MM.1S (cell line): ENCODE results near the gene COBL.

ENCODE experiments used
- DNase-seq: peaks from one replicate; pipeline ENCODE4 v3.0.0-alpha.2; 2015
- H2AFZ ChIP-seq: fragments of 300-600 bp; sonication (generic); 2 replicates; pipeline ENCODE4 v1.6.0; 2016; ENCODE audit warnings: antibody characterized with exemption, low read length
- H3F3A ChIP-seq: fragments of 300-600 bp; sonication (generic); 2 replicates; pipeline ENCODE4 v1.6.1; 2016; ENCODE audit warnings: mild to moderate bottlenecking, antibody characterized with exemption, low read length, moderate library complexity, mixed read lengths; ENCODE audit not compliant: insufficient read depth
- H3K27ac ChIP-seq: fragments of 300-600 bp; sonication (generic); 2 replicates; pipeline ENCODE4 v1.5.1; 2016; ENCODE audit warnings: mild to moderate bottlenecking, low read length
- H3K27me3 ChIP-seq: fragments of 300-600 bp; sonication (generic); replicated peaks from 2 replicates; pipeline ENCODE4 v1.6.0; 2016; ENCODE audit warnings: low read length; ENCODE audit not compliant: insufficient read depth
- H3K36me3 ChIP-seq: fragments of 300-600 bp; sonication (generic); replicated peaks from 2 replicates; pipeline ENCODE4 v1.6.1; 2016; ENCODE audit warnings: mild to moderate bottlenecking, low read length, mixed read lengths; ENCODE audit not compliant: insufficient read depth
- H3K4me1 ChIP-seq: fragments of 300-600 bp; sonication (generic); 2 replicates; pipeline ENCODE4 v1.6.1; 2016; ENCODE audit warnings: low read length, mixed read lengths
- H3K4me2 ChIP-seq: fragments of 300-600 bp; sonication (generic); 2 replicates; pipeline ENCODE4 v1.6.0; 2016; ENCODE audit warnings: low read depth, low read length
- H3K4me3 ChIP-seq: fragments of 300-600 bp; sonication (generic); 2 replicates; pipeline ENCODE4 v1.5.1; 2016; ENCODE audit warnings: low read length, mixed read lengths
- H3K79me2 ChIP-seq: fragments of 300-600 bp; sonication (generic); 2 replicates; pipeline ENCODE4 v1.6.1; 2016; ENCODE audit warnings: mixed run types, low read length, mixed read lengths
- H3K9ac ChIP-seq: fragments of 300-600 bp; sonication (generic); 2 replicates; pipeline ENCODE4 v1.6.1; 2016; ENCODE audit warnings: low read length, mixed read lengths
- H3K9me2 ChIP-seq: fragments of 300-600 bp; sonication (generic); replicated peaks from 2 replicates; pipeline ENCODE4 v1.6.1; 2016; ENCODE audit warnings: mild to moderate bottlenecking, low read length, mixed read lengths; ENCODE audit not compliant: insufficient read depth
- H3K9me3 ChIP-seq: fragments of 300-600 bp; sonication (generic); replicated peaks from 2 replicates; pipeline ENCODE4 v1.6.1; 2016; ENCODE audit warnings: mild to moderate bottlenecking, low read length, mixed read lengths; ENCODE audit not compliant: insufficient read depth
- H4K20me1 ChIP-seq: fragments of 300-600 bp; sonication (generic); 2 replicates; pipeline ENCODE4 v1.6.1; 2016; ENCODE audit warnings: mild to moderate bottlenecking, low read length, moderate library complexity, mixed read lengths; ENCODE audit not compliant: insufficient read depth
- CTCF ChIP-seq: fragments of 300-600 bp; sonication (generic); IDR thresholded peaks from 2 replicates; pipeline ENCODE4 v1.5.1; 2016; ENCODE audit warnings: antibody characterized with exemption, low read length, mixed read lengths
- EZH2 ChIP-seq: fragments of 300-600 bp; sonication (generic); optimal IDR thresholded peaks from 2 replicates; pipeline ENCODE3; 2017; ENCODE audit warnings: low read depth, mild to moderate bottlenecking, antibody characterized with exemption, low read length, mixed read lengths
- EZH2phosphoT487 ChIP-seq: fragments of 300-600 bp; sonication (generic); IDR thresholded peaks from 2 replicates; pipeline ENCODE4 v1.6.1; 2018; ENCODE audit warnings: antibody characterized with exemption, low read length

Gene COBL

DNA sequence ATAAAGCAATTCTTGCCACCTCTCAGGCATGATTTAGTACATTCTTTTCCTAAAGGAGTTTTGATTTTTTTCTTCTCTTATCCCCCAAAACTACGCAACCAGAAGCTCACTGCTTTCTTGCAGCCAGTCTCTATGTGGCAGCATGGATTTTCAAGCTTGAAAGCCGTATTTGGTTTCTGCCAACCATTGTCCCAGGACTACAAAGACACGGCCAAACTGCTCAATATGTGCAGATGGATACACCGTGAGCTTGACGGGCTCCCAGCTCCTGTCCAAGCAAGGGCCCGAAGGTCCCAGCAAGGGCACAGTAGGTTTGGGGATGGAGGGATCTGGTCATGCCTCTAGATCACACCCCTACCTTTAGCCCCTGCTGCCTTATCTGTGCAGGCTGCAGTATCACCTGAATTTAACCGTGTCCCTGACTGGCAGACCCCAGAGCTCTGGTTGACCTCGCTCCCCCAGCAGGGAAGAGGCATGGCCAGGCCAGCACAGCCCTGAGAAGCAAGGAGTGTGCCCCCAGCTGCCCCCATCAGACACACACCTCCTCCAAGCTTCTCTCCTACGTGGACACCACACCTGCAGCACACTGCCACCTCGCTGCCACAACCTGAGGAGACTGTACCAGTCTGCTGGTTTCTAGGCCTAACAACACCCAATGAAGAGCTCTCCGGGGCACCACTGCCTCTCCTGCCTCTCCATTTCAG lies 86.8 kb downstream of the COBL start:
- Histone ChIP-seq H3K4me2 (no peak overlapping the region), H2AFZ (no peak overlapping the region), H4K20me1 (no peaks in the 10 kb centered on the region), H3K27me3 (no peaks in the 10 kb centered on the region), H3K36me3 (no peaks in the 10 kb centered on the region), H3K27ac (no peak overlapping the region), H3F3A (no peaks in the 10 kb centered on the region), H3K9me2 (no peaks in the 10 kb centered on the region), H3K9ac (no peak overlapping the region), H3K9me3 (no peaks in the 10 kb centered on the region), H3K4me1 (no peaks in the 10 kb centered on the region), H3K79me2 (no peaks in the 10 kb centered on the region), H3K4me3 (no peak overlapping the region)
- no peak for DNase-seq
- TF ChIP-seq EZH2 (no peak), CTCF (no peak), EZH2phosphoT487 (no peak)

GRCh38 chr7:51229106-51229537 lies 87.5 kb downstream of the COBL start:
- H3K9me2 ChIP-seq = no peaks in the 10 kb centered on the region
- H3K9ac ChIP-seq = no peak overlapping the region
- H3K36me3 ChIP-seq = no peaks in the 10 kb centered on the region
- DNase-seq = no peak
- H3K9me3 ChIP-seq = no peaks in the 10 kb centered on the region
- H3K27ac ChIP-seq = no peak overlapping the region
- no peak overlapping the region for H3K4me2 ChIP-seq
- H4K20me1 ChIP-seq = no peaks in the 10 kb centered on the region
- TF ChIP-seq CTCF = no peak
- no peak for TF ChIP-seq EZH2phosphoT487
- TF ChIP-seq EZH2 = no peak
- H2AFZ ChIP-seq = no peak overlapping the region
- no peaks in the 10 kb centered on the region for H3K27me3 ChIP-seq
- H3F3A ChIP-seq = no peaks in the 10 kb centered on the region
- no peaks in the 10 kb centered on the region for H3K79me2 ChIP-seq
- H3K4me1 ChIP-seq = no peaks in the 10 kb centered on the region
- no peak overlapping the region for H3K4me3 ChIP-seq

DNA sequence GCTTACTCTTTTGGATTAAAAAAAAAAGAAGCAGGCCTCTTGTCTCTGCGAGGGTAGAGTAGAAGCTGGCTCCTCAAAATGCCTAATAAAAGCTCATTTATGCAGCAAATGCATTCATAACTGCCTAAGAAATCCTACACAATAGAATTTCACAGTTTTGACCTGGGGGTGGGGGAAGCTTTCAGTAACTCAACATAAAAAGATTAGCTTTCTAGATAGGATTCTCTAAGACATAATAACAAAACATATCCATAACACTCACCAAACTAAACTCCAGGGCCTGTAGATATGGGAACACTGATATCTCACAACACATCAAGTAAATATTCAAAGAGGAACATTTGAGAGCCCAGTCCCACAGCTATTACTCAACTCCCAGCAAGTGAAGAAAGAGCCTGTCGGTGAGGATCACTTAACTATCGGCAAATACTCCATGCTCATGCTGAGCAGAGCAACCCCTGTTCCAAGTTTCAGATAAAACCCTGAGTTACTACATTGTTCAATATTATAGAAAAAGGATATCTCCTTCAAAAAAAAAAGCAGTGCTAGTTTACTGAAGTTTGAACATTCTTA lies 88.1 kb downstream of the COBL start:
- H3K4me1 ChIP-seq = no peaks in the 10 kb centered on the region
- no peaks in the 10 kb centered on the region for H3F3A ChIP-seq
- H2AFZ ChIP-seq = no peak overlapping the region
- no peak overlapping the region for H3K4me3 ChIP-seq
- no peak overlapping the region for H3K27ac ChIP-seq
- H3K79me2 ChIP-seq = no peaks in the 10 kb centered on the region
- no peaks in the 10 kb centered on the region for H3K9me3 ChIP-seq
- H3K4me2 ChIP-seq = no peak overlapping the region
- no peaks in the 10 kb centered on the region for H3K27me3 ChIP-seq
- no peaks in the 10 kb centered on the region for H3K9me2 ChIP-seq
- DNase-seq = no peak
- no peak overlapping the region for H3K9ac ChIP-seq
- TF ChIP-seq EZH2phosphoT487 (no peak), EZH2 (no peak), CTCF (no peak)
- no peaks in the 10 kb centered on the region for H4K20me1 ChIP-seq
- no peaks in the 10 kb centered on the region for H3K36me3 ChIP-seq
